Stimulated activated CD8-positive, alpha-beta memory T cell treated with anti-CD3 and anti-CD28 coated beads, Interleukin-4, amount 100 ng/mL, for 48 hours (primary cell): Measurements from ENCODE around the gene ME3.
A peak's percentile ranks its signal among the peaks of the same experiment; 100 is the strongest.
"Not testable (repeated sequence)": the region's sequence is repeated elsewhere in the genome, so short reads cannot be mapped to it uniquely, and the experiment has no call there.

ENCODE experiments used
- DNase-seq: peaks from one replicate; pipeline ENCODE4 v3.0.0-alpha.2; 2020

ME3 gene

DNA sequence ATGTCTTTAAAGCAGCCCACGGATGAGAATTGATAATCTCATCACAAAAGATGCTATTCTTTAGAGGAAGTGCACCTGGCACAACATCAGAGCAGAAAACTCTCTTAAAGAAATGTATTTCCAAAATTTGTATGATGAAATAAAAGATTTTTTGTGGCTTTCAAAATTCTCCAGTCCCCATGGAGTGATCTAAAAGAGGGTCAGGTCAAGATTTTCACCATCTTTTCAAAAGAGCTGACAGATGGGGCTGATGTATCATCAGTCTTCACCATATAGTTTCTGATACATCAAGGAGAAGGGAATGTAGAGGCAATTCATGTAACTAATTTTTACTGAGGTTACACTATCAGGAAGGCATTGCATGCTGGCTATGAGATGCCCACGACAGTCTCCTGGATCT is 11.7 kb downstream of the ME3 start:
- no peak for DNase-seq

DNA sequence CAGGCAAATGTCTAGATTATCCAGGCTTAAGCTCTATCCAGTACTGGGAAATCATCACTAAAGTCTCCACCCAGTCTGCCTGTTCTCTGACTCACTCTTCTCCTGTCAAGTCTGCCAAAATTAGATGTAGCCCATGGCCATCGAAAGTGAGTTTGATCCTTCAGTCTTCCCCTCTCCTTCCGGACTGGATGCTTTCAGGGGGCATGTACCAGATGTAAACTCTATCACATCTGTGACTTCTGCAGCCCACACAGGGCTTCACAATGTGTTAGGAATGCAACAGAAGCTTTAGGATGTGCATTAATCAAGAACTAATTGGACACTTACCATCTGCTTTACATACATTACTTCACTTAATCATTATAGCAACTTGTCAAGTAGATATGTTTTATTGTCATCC is 12.3 kb downstream of the ME3 start:
- no peak for DNase-seq

DNA sequence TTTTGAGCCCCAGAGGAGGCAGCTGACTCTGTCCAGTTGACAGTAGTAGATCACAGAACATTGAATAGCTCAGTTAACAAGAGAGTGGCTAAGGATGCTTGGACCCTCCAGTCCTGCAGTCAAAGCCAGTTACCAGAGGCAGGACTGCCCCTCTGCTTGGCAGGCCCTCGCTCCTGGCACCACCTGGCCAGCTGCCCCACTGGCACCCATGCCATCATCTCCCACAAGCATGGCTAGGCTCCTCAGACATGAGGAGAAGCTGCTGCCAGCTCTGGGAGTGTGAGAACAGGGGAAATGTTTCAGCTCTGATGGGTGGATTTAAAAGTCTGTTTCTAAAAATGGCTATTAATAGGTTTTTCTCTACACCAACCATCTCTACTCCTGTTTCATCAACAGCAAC is 13.9 kb downstream of the ME3 start:
- DNase-seq = no peak

DNA sequence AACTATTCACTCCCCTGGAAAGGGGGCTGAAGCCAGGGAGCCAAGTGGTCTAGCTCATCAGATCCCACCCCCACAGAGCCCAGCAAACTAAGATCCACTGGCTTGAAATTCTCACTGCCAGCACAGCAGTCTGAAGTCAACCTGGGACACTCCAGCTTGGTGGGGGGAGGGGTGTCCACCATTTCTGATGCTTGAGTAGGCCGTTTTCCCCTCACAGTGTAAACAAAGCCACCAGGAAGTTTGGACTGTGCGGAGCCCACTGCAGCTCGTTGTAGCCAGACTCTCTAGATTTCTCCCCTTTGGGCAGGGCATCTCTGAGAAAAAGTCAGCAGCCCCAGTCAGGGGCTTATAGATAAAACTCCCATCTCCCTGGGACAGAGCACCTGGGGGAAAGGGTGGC is 27.2 kb downstream of the ME3 start:
- DNase-seq = not testable (repeated sequence)

DNA sequence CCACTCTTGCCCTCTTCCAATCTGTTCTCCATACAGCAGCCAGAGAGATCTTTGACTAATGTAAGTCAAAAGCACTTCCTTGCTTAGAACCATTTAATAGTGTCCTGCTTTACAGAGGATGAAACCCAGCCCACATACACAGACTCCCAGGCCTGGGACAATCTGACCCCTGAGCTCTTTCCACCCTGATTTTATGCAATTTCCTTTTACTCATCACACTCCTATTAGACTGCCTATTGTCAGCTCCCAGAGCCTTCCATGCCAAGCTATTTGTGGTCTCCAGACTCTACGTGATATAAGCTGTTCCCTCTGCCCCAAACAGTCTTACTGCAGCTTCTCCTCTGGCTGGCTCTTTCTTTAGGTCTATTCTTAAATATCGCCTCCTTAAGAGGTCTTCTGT is 28.1 kb downstream of the ME3 start:
- DNase-seq = no peak

DNA sequence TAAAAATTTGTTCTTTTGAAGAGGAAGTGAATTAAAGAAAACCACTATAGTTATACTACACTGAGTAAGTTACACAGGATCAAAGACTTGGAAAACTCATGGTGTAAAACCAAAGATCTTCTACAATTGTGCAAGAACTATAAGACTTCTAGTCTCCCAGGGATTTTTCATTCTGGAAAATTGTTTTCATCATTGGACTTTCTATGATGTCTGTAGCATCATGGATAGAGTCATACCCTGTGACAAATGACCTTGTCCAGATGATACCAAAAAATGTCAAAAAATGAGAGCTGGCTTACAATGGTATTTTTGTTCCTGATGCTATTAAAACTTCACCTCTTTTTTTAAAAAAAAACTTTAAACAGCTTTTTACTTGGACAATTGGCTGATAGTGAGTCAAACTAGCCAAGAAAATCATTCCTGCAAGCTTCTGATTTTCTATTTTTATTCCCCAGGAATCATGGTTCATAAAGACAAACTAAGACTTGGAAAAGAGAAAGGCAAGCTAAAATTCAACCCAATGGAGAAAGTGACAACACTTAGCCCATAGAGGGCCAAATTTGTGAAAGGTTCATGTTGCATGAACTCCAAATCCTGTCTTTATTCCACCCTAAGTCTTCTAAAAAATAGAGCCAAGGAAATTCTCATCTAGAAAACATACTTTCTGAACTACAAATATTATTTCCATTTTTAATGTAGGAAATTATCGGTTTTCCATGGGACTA is 30.7 kb downstream of the ME3 start:
- DNase-seq = no peak

DNA sequence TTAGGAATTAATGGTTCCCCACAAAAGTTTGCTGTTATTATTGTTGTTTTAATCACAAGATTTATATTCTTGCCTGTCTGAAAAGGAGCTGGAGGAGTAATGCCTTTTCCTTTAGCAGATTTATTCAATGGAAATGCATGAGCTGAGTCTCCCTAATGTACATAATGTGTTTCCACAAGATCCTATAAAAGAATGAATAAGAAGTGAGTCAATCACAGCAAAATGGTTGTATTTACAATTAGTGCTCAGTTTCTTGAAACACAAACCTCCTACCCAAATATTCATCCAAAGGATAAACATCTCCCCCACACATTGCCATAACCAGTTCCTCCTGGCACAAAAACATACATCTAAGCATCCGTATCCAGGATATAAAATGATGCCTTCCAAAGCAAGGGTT is 33.3 kb downstream of the ME3 start:
- DNase-seq = no peak

DNA sequence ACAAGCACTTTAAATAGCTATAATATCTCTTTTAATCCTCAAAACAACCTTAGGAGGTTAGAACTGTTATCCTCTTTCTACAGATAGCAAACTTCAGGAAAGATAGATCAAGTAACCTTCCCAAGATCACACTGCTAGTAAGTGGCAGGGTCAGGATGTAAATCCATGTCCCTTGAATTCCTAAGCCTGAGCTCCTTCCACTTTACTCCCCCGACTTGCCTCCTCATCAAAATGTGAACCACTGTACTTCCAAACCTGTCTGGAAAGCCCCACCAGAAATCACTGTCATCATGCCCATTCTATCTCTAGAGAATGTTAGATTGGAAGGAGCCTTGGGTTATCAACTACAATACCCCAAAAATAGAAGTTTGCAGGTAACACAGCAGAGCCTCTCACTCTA is 33.7 kb downstream of the ME3 start:
- DNase-seq = no peak

DNA sequence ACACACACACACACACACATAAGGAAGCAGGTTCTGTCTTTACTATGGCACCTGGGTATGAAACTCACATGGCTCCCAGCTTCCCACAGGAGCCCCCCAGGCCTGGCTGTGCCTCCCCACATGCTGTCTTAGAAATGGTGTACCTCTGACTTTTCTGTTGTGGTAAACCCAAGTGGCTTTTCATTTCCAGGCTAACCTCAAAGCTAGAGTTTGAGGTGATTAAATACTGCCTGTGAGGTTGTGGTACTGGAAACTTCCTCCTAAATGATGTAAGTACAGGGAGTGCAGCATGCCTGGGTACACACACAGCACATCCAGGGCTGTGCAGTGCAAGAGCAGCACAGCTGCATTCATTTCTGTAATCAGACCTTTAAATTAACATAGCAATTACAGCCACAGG is 34.4 kb downstream of the ME3 start:
- peak; percentile 26 for DNase-seq

DNA sequence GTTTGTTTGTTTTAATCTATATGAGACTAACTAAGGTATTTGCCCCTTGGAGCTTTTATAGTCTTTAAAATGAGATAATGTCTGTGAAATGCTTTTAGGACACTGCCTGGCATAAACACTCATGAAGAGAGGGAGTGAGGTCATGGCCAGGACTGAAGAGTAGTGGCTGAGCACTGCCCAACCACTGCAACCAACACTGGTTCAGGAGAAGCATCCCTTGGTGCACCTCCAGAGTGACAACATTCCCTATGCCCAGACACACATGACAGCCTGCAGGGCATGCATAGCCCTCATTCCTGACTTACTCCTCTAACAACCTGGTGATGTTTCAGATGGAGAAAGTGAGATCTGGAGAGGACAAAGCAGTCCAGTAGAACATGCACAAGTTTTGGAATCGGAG is 36.1 kb downstream of the ME3 start:
- no peak for DNase-seq

DNA sequence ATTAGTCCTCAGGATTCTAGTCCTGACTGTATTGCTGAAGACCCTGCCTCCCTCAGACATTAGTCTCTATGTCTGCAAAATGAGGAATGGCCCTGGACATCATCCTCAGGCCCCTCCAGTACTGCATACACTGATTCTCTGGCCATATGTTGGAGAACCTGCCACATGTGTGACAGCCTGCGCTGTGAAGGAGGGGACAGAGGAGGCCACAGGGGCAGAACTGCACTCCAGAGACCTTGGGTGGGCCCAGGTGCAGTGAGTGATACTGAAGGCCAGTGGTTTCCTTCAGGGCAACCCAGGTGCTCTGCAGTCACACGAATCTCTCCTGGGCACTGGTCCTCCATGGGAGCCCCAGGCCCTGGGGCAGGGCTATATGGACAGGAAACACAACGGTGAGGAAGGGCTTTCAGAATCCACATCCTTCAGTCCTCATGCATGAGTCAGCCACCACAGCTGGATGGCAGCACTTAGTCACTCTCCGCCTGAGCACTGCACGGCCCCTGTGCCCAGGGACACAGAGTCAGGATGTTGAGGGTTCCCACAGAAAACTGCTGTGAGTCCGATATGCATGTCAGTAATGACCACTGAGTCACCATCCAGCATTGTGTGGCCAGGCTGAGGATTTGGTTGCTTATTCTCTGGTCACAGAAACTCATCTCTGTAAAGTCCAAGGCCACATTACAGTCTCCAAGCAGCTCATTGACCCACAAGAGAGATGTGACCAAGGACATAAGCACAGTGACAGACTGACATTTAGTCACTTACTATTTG is 39.7 kb downstream of the ME3 start:
- peak; percentile 63 for DNase-seq

DNA sequence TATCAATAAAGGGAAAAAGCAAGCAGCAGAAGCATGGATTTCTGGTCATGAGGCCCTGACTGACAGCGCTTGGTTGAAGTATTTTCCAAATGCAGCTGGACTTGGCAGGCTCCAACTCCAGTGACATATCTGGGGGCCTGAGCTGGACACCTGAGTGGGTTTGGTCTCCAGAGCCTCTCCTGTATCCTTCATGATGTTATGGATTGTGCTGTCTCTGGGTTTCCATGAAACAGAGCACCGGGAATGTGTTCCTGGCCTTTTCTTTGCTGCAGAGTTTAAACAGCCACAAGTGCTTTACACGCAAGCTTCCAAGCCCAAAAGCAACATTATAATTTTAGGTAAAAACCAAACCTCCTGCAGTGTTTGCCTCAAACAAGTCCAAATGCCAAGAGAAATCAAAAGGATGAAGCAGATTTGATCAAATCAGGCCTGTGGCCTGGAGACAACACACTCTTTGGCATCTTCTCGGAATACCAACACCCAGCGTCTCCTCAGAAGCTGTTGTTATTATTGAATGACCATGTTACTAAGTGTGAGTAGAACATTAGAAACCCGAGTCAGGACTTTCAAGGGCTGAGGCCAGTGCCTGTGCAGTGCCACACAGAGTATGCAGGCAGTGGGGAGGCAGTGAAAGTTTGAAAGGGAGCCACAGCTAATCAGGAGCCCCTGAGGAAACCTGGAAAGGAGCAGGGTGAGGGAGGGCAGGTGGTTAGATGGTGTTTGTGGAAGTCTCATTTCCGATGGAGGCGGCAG is 42.0 kb downstream of the ME3 start:
- no peak for DNase-seq

DNA sequence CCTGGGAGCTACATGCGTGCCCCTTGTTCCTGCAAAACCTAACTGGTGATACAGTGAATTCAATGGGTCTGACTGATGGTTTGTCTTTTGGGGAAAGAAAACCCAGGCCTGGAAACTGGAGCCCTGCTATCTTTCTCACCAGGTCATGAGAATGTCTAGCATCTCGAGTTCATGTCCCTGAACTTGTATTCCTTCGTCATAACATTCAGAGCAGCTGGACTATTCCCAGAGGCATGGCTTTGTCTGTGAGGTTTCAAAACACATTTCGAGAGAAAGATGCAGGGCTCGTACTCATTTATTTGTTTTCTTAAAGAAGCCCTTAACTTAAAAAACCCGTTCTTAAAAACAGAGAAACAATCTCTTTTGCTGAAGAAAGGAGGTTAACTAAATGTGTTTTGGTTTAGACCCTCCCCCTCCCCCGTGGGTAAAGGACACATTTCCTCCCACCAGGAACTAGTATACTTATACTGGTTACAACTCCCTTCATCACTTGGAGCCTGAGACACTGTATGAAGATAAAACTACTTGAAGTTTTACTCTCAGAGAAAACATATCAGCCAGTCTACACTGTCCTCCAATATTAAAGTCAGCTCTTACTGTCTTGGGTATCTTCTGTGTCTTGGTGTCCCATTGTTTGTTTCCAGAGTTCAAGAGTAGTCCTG is 43.2 kb downstream of the ME3 start:
- no peak for DNase-seq

DNA sequence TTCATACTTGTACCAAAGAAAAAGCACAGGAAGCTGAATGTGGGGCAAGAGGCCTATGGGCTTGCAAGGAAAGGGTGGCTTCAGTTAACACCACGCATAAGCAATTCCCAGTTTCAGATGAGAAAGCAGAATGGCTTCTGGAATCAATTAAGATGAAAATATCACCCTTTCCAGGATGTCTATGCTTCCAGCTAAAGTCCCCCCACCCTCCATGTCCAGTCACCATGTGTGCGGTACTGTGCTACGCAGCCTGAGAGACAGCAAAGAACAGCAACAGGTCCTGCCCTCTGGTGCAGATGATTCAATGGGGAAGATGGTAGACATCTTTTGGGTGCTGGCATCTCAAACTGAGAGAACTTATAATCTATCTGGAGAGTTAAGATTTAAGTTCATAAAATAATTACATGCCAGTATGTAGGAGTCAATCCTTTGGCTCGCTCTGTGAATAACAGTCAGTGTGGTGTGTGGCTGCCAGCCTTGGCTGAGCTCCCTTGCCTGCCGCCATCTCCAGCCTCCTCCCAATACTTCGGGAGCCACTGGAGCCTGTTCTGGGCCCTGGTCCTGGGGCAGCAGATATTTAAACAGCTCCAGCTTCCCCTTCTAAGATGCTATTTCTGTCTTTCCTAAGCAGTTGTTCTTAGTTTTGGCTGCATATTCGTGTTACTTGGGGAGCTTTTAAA is 44.5 kb downstream of the ME3 start:
- DNase-seq = no peak

DNA sequence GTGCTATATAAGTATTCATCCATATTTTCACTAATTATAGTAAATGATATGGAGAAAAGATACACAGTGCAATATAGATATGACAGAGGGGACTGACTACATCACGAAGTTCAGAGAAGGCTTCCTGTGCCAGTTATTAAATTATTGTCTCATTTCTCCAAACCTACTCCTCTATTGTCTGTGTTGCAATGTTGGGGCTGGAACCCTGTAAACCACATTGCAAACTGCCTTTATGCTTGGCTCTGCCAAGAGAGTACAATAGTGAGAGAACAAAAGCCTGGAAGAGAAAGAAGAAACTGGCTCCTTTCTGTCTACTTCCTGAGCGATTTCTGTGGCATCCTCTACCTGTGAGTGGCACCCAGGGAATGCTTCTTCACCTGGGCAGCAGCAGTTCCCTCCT is 46.4 kb downstream of the ME3 start:
- no peak for DNase-seq

DNA sequence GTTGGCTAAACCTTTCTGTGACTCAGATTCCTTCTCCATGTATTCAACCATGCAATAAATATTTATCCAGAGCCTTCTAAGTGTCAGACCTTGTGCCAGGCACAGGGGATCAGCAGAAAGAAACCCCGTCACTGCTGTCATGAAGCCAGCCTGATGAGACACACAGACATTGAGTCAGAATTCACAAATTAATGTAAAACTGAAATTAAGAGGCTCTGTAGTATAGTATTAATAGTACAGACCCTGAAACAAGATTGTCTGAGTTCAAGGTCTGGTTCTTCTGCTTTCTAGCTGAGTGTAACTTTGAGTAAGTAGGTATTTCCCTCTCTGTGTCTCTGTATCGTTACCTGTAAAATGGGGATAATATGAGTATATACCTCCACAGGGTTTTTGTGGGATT is 46.9 kb downstream of the ME3 start:
- no peak for DNase-seq

DNA sequence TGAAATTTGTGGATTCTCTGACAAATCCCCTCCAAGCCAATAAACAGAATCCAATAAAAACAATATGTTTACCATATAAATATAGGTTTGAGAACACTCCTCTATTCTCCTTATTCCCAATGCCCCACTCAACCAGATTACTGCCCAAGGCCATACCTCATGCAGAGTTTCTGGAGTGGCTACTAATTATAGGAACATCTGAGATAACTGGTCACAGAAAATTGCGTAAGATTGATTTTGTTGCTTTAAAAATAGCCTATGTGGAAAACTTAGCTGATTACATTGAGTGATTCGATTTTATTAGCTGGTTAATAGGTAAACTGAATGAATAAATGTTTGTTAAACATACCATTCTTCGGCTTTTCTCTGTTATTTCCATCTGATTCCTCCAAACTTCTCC is 48.0 kb downstream of the ME3 start:
- DNase-seq = no peak

DNA sequence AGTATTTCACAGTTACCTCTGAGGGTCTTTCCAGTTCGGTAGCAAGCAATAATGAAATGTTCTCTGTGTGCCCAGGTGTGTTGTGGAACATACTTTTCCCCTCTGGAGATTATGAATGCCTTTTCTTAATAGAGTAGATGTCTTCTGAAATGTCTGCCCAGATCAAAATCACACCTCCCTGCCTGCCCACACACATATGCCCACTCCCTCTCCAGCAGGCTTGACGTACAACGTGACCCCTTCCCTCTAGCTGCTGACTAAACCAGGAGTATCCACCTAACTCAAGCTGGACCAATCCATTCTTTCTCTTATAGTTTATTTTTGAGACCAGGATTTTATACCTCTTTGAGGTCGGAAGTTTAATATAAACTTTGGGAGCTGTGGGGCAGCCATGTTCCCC is 48.7 kb downstream of the ME3 start:
- DNase-seq = no peak

DNA sequence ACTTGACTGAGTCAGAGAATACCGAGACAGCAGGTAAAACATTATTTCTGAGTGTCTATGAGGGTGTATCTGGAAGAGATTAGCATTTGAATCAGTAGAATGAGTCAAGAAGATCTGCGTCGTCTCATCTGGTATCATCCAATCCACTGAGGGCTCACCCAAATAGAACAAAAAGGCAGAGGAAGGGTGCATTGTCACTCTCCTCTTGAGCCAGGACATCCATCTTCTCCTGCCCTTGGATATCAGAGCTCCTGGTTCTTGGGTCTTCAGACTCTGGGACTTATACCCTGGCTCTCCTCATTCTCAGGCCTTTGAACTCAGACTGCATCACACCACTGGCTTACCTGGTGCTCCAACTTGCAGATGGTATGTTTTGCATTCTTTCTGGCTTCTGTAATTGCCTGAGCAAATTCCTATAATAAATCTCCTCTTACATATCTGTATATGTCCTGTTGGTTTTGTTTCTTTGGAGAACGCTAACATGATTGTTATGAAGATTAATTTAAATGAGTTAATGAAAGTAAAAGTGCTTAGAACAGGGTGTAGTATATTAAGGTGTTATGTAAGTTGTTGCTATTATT is 49.3 kb downstream of the ME3 start:
- no peak for DNase-seq

DNA sequence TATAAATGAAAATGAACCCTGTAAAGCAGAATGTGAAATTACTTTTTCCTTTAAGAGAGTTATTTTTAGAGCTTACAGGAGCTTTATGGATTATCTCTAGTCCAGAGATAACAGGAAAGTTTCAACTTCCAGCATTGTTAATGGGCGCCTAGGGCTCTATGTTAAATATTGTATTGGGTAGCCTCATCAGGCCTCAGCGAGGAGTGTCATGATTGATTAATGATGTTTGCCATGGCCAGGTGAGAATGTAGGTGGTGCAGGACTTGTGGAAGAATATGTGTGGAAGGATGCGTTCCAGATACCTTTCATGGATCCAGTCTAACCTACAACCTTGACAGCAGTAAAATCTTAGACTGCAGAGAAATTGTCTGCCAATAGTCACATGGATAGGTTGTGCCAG is 50.6 kb downstream of the ME3 start:
- no peak for DNase-seq

DNA sequence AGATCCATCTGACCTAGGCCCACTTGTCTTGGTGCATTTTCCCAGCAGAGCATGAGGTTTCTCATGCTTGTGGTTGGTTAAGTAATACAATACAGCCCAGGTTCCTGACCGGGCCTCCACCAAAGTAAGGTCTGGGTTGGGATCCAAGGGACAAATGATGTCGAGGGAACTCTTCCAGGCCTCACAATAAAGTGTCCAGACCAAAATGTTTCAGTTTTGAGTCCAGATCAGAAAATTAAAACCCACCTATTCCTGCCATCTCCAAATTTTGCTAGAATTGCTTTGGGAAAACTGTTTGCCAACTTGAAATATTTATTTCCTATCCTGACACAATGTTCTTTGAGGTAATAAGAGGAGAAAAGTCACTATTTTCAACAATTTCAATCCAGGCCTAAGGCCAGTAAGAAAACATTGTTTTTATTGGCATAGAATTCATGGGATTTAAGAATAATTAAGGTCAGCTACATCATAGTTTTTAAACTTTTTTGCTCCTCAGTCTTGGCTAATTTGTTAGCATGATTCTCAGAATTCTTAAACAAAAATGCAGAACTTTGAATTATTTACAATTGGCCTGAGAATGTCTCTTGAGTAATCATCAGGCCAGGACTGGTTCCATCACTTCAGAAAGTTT is 51.4 kb downstream of the ME3 start:
- DNase-seq = no peak

DNA sequence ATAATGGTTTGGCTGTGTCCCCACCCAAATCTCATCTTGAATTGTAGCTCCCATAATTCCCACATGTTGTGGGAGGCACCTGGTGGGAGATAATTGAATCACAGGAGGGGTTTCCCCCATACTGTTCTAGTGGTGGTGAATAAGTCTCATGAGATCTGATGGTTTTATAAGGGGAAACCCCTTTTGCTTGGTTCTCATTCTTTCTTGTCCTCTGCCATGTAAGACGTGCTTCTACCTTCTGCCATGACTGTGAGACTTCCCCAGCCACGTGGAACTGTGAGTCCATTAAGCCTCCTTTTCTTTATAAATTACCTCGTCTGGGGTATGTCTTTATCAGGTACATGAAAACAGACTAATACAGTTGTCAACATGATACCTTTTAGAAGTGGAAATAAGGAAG is 53.0 kb downstream of the ME3 start:
- not testable (repeated sequence) for DNase-seq
